Fibroblast of pulmonary artery (primary cell): ENCODE data around the gene BEGAIN.

Source experiments
- DNase-seq: peaks from one replicate; pipeline ENCODE4 v3.0.0-alpha.2; 2010; ENCODE audit warnings: low read depth
- H3K4me3 ChIP-seq: replicated peaks from 2 replicates; pipeline ENCODE4 v1.5.1; 2011; ENCODE audit warnings: low read depth, mild to moderate bottlenecking, control low read depth, low read length, moderate library complexity
- CTCF ChIP-seq: IDR thresholded peaks from 2 replicates; pipeline ENCODE4 v1.5.1; 2011; ENCODE audit warnings: mild to moderate bottlenecking, control low read depth, low read length, inconsistent platforms; ENCODE audit errors: missing control alignments

BEGAIN gene

GRCh38 chr14:100536121-100536510 is 51.1 kb downstream of the BEGAIN start:
- H3K4me3 ChIP-seq = no peak overlapping the region
- no peak for DNase-seq
- no peak for TF ChIP-seq CTCF

GRCh38 chr14:100535287-100536120 is 51.7 kb downstream of the BEGAIN start:
- no peak overlapping the region for H3K4me3 ChIP-seq
- TF ChIP-seq CTCF = no peak
- DNase-seq = no peak

GRCh38 chr14:100534528-100535286 is 52.5 kb downstream of the BEGAIN start:
- DNase-seq = no peak
- no peak overlapping the region for H3K4me3 ChIP-seq
- TF ChIP-seq CTCF = no peak

- DNase-seq = no peak
- TF ChIP-seq CTCF = no peak
Observed at GRCh38 chr14:100533656-100534485, 53.3 kb downstream of the BEGAIN start.

GRCh38 chr14:100532906-100533655 is 54.1 kb downstream of the BEGAIN start:
- no peak for TF ChIP-seq CTCF
- DNase-seq = no peak
- no peak overlapping the region for H3K4me3 ChIP-seq

More at GRCh38 chr14:100533656-100534485, 53.3 kb downstream of the BEGAIN start:
- no peak overlapping the region for H3K4me3 ChIP-seq
